Neural cell (in vitro differentiated cells): Measurements from ENCODE around the gene NRG3. TPM values are rescaled to one million over a fixed set of nuclear protein-coding genes. Genes with fewer than 3 reads are reported as not detected.

Experiments
- H2AFZ ChIP-seq: fragments of 200-600, 300-800 bp; sonication (generic), shearing (Covaris generic); 2 replicates; pipeline ENCODE4 v1.6.0; 2014; ENCODE audit warnings: low read depth, mild to moderate bottlenecking, antibody characterized with exemption, low read length, moderate library complexity
- H3F3A ChIP-seq: fragments of 200-600 bp; shearing (Covaris generic); 2 replicates; pipeline ENCODE4 v1.6.1; 2016; ENCODE audit warnings: mild to moderate bottlenecking, moderate library complexity, mixed read lengths, antibody characterized with exemption, low read length; ENCODE audit not compliant: insufficient read depth, poor library complexity, severe bottlenecking
- H3K27ac ChIP-seq: fragments of 200-600, 300-800 bp; sonication (generic), shearing (Covaris generic); 2 replicates; pipeline ENCODE4 v1.5.1; 2014; ENCODE audit warnings: mild to moderate bottlenecking, low read length, moderate library complexity
- H3K27me3 ChIP-seq: fragments of 300-800, 200-600 bp; sonication (generic), shearing (Covaris generic); 2 replicates; pipeline ENCODE4 v1.6.0; 2014; ENCODE audit warnings: mild to moderate bottlenecking, low read depth, low read length, moderate library complexity; ENCODE audit not compliant: insufficient read depth
- H3K36me3 ChIP-seq: fragments of 300-800, 200-600 bp; sonication (generic), shearing (Covaris generic); 2 replicates; pipeline ENCODE4 v1.5.1; 2014; ENCODE audit warnings: mild to moderate bottlenecking, antibody characterized with exemption, low read length, moderate library complexity; ENCODE audit not compliant: insufficient read depth
- H3K4me2 ChIP-seq: fragments of 300-800, 200-600 bp; sonication (generic), shearing (Covaris generic); 2 replicates; pipeline ENCODE4 v1.6.0; 2014; ENCODE audit warnings: mild to moderate bottlenecking, low read length
- H3K4me3 ChIP-seq: fragments of 300-800, 200-600 bp; sonication (generic), shearing (Covaris generic); 2 replicates; pipeline ENCODE4 v1.5.1; 2014; ENCODE audit warnings: mild to moderate bottlenecking, low read length, moderate library complexity
- H3K79me2 ChIP-seq: fragments of 200-600 bp; shearing (Covaris generic); replicated peaks from 2 replicates; pipeline ENCODE4 v1.6.0; 2014; ENCODE audit warnings: mild to moderate bottlenecking, low read length, moderate library complexity; ENCODE audit not compliant: insufficient read depth
- H3K9ac ChIP-seq: fragments of 300-800, 200-600 bp; sonication (generic), shearing (Covaris generic); 2 replicates; pipeline ENCODE4 v1.6.1; 2016; ENCODE audit warnings: mild to moderate bottlenecking, low read length, mixed read lengths
- H3K9me2 ChIP-seq: fragments of 200-600 bp; shearing (Covaris generic); 2 replicates; pipeline ENCODE4 v1.6.1; 2016; ENCODE audit warnings: mild to moderate bottlenecking, low read length, mixed read lengths; ENCODE audit not compliant: insufficient read depth
- H3K9me3 ChIP-seq: fragments of 200-600, 300-800 bp; sonication (generic), shearing (Covaris generic); 2 replicates; pipeline ENCODE4 v1.6.1; 2016; ENCODE audit warnings: mild to moderate bottlenecking, mixed run types, low read length, moderate library complexity, mixed read lengths
- H4K20me1 ChIP-seq: fragments of 200-600 bp; shearing (Covaris generic); 2 replicates; pipeline ENCODE4 v1.6.1; 2016; ENCODE audit warnings: mild to moderate bottlenecking, mixed run types; ENCODE audit not compliant: insufficient read depth
- CTCF ChIP-seq: fragments of 450-650 bp; IDR thresholded peaks from 2 replicates; pipeline ENCODE4 v1.5.1; 2014; ENCODE audit warnings: antibody characterized with exemption, mild to moderate bottlenecking, moderate library complexity; ENCODE audit not compliant: poor library complexity, severe bottlenecking
- EP300 ChIP-seq: fragments of 450-650 bp; conservative IDR thresholded peaks from 2 replicates; pipeline ENCODE4 v1.6.1; 2014; ENCODE audit warnings: antibody characterized with exemption, mild to moderate bottlenecking, moderate library complexity; ENCODE audit not compliant: poor library complexity, severe bottlenecking
- EZH2 ChIP-seq: fragments of 200-600, 300-800 bp; shearing (Covaris generic), sonication (generic); IDR thresholded peaks from 2 replicates; pipeline ENCODE4 v1.6.1; 2014; ENCODE audit warnings: antibody characterized with exemption, low read length, borderline replicate concordance, mild to moderate bottlenecking; ENCODE audit not compliant: insufficient read depth, poor library complexity, severe bottlenecking
- MXI1 ChIP-seq: fragments of 450-650 bp; conservative IDR thresholded peaks from 2 replicates; pipeline ENCODE4 v1.6.1; 2014; ENCODE audit warnings: antibody characterized with exemption, mild to moderate bottlenecking; ENCODE audit not compliant: poor library complexity, severe bottlenecking
- POLR2AphosphoS5 ChIP-seq: IDR thresholded peaks from 2 replicates; pipeline ENCODE4 v1.6.1; 2012
- RAD21 ChIP-seq: fragments of 450-650 bp; conservative IDR thresholded peaks from 2 replicates; pipeline ENCODE4 v1.6.1; 2014; ENCODE audit warnings: antibody characterized with exemption, mild to moderate bottlenecking, moderate library complexity
- REST ChIP-seq: IDR thresholded peaks from 2 replicates; pipeline ENCODE4 v1.6.1; 2012; ENCODE audit warnings: borderline replicate concordance
- SMC3 ChIP-seq: fragments of 450-650 bp; conservative IDR thresholded peaks from 2 replicates; pipeline ENCODE4 v1.6.1; 2014; ENCODE audit warnings: antibody characterized with exemption, mild to moderate bottlenecking, moderate library complexity; ENCODE audit not compliant: poor library complexity
- TAF1 ChIP-seq: IDR thresholded peaks from 2 replicates; pipeline ENCODE4 v1.6.1; 2012; ENCODE audit warnings: low read depth
- polyA plus RNA-seq: library from polyadenylated mRNA; depleted of rRNA; stranded (reverse); fragments of >200 nt; gene quantifications from 2 replicates; pipeline ENCODE4 v1.2.3, GENCODE V29; 2014

NRG3 gene
- polyA plus RNA-seq, 1 donor from 2014 or later = 14.0 TPM

- Histone ChIP-seq H3K9me3 (no peaks in the 10 kb centered on the region), H3K9me2 (no peaks in the 10 kb centered on the region), H3F3A (no peaks in the 10 kb centered on the region), H3K27ac (no peak overlapping the region), H3K4me3 (no peak overlapping the region), H3K27me3 (no peaks in the 10 kb centered on the region), H3K36me3 (no peaks in the 10 kb centered on the region), H3K9ac (no peak overlapping the region), H3K79me2 (no peaks in the 10 kb centered on the region), H4K20me1 (no peaks in the 10 kb centered on the region), H3K4me2 (no peak overlapping the region), H2AFZ (no peak overlapping the region)
- TF ChIP-seq MXI1 (no peak), CTCF (no peak), EP300 (no peak), EZH2 (no peak), SMC3 (no peak), TAF1 (no peak), POLR2AphosphoS5 (no peak)
These were observed 275.3 kb downstream of the NRG3 start for GRCh38 chr10:82150123-82150900.

GRCh38 chr10:82160307-82160706 is 285.3 kb downstream of the NRG3 start:
- Histone ChIP-seq H3K9me2 (no peaks in the 10 kb centered on the region), H3K4me3 (no peak overlapping the region), H2AFZ (no peak overlapping the region), H3K27me3 (no peaks in the 10 kb centered on the region), H3K4me2 (no peak overlapping the region), H3K79me2 (no peaks in the 10 kb centered on the region), H3K36me3 (no peaks in the 10 kb centered on the region), H4K20me1 (no peaks in the 10 kb centered on the region), H3K9ac (no peak overlapping the region), H3K9me3 (no peaks in the 10 kb centered on the region), H3K27ac (no peak overlapping the region), H3F3A (no peaks in the 10 kb centered on the region)
- TF ChIP-seq POLR2AphosphoS5 (no peak), REST (no peak), TAF1 (no peak), EP300 (no peak)

- TF ChIP-seq TAF1 = no peak
- no peak for TF ChIP-seq SMC3
- no peak for TF ChIP-seq RAD21
- TF ChIP-seq REST = no peak
- no peak for TF ChIP-seq EZH2
- TF ChIP-seq EP300 = no peak
- no peak overlapping the region for H3K4me2 ChIP-seq
- H3K4me3 ChIP-seq = no peak overlapping the region
- H3K9me2 ChIP-seq = no peaks in the 10 kb centered on the region
- H3K9ac ChIP-seq = no peak overlapping the region
- no peaks in the 10 kb centered on the region for H3K79me2 ChIP-seq
- no peak overlapping the region for H3K27ac ChIP-seq
- no peak overlapping the region for H2AFZ ChIP-seq
- H3F3A ChIP-seq = no peaks in the 10 kb centered on the region
- H3K9me3 ChIP-seq = no peaks in the 10 kb centered on the region
- no peaks in the 10 kb centered on the region for H4K20me1 ChIP-seq
- no peaks in the 10 kb centered on the region for H3K36me3 ChIP-seq
- H3K27me3 ChIP-seq = no peaks in the 10 kb centered on the region
These were observed 286.3 kb downstream of the NRG3 start for GRCh38 chr10:82161264-82161663.
